Measurements from ENCODE around the gene RAB27B.

RAB27B gene

GRCh38 chr18:54872681-54873080, 44.4 kb downstream of the RAB27B start:
- no peak for DNase-seq

GRCh38 chr18:54873884-54874255, 45.6 kb downstream of the RAB27B start:
- no peak for DNase-seq

DNA sequence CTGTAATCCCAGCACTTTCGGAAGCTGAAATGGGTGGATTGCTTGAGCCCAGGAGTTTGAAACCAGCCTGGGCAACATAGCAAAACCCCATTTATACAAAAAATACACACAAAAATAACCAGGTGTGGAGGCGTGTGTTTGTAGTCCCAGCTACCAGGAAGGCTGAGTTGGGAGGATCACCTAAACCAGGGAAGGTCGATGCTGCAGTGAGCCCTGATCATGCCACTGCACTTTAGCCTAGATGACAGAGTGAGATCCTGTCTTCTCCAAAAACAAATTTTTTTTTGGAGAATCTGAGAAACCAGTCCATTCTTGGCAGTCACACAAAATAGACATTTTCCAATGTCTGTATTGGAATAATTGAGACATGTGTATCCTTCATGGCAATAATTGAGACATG, 46.8 kb downstream of the RAB27B start:
- no peak for DNase-seq

- no peak for DNase-seq
Measured at GRCh38 chr18:54877076-54877475, 48.8 kb downstream of the RAB27B start.

DNA sequence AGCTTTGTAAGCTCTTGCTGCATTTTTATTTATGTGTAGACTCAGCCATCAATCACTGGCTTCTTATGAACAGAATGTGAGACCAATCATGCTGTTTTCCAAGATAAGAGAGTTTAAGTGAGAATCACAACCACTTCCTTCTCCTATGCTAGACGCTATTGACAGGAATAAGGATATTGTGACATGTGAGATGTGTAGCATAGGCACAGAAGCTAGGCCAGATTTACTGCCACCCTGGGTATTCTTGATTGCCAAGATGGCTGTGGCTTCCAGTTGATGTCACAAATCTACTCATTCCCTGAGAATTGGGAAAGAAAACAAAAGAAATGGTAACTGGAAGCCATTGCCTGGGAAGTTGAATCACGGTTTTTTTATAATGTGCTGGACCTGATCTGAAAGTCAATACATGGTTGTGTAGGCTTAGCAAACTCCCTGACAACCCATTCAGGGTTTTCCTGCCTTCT, 49.9 kb downstream of the RAB27B start:
- no peak for DNase-seq

- DNase-seq: no peak
Measured at GRCh38 chr18:54878659-54879358, 50.5 kb downstream of the RAB27B start.

GRCh38 chr18:54879691-54880090, 51.4 kb downstream of the RAB27B start:
- DNase-seq: no peak

GRCh38 chr18:54880395-54881105, 52.3 kb downstream of the RAB27B start:
- no peak for DNase-seq

- no peak for DNase-seq
Measured at GRCh38 chr18:54881229-54881768, 53.0 kb downstream of the RAB27B start.

GRCh38 chr18:54882318-54882717, 54.0 kb downstream of the RAB27B start:
- no peak for DNase-seq

- DNase-seq: no peak
Measured at GRCh38 chr18:54883816-54884604, 55.7 kb downstream of the RAB27B start.

DNA sequence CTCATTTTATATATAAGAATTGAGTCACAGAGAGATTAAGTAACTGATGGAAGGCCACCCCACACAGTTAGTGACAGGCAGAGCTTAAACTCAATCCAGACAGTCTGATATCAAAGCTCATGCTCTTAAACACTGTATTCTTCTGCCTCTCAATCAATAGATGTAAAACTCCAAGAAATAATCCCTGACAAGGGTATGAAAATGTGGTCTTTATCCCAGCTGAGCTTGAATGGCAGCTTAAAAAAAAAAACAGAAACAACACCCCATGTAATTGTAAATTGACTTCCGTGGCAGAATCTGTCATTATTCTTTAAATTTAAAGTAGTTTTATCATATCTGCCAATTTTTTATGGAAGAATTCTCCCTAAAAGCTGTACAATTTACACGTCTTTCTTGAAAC, 60.1 kb downstream of the RAB27B start:
- DNase-seq: no peak

GRCh38 chr18:54888933-54889332, 60.7 kb downstream of the RAB27B start:
- DNase-seq: no peak

DNA sequence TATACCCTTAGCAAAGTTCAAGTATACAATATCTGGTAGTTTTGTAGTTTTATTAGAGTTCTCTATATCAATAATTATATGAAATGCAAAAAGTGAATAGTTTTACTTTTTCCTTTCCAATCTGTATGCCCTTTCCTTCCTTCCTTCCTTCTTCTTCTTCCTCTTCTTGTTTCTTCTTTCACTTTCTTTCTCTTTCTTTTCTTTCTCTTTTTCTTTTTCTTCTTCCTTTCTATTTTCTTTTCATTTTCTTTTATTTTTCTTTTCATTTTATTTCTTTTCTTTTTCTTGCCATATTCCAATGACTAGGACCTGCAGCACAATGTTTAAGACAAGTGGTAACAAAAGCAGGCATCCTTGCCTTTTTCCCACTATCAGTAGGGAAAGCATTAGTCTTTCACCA, 71.2 kb downstream of the RAB27B start:
- DNase-seq: no peak

DNA sequence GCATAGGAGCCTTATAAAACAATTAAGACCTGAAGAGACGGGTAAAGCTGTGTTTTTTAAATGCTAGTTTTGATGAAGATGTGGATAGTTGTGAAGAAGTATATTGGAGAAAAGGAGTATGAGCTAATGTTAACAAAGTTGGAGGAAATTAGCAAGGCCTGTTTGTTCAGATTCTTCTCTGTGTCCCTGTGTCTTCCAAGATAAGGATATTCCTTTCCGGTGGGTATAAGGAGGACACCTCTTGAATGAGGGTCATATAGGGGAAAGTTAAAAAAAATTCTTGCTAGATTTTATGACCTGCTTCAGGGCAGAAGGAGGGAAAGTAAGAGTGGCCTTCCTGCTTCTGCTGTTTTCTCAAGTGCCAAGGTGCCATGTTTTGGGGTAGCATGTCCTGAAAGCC, 72.0 kb downstream of the RAB27B start:
- no peak for DNase-seq

- no peak for DNase-seq
Measured at GRCh38 chr18:54904581-54904980, 76.3 kb downstream of the RAB27B start.

- no peak for DNase-seq
Measured at GRCh38 chr18:54905629-54906028, 77.4 kb downstream of the RAB27B start.

DNA sequence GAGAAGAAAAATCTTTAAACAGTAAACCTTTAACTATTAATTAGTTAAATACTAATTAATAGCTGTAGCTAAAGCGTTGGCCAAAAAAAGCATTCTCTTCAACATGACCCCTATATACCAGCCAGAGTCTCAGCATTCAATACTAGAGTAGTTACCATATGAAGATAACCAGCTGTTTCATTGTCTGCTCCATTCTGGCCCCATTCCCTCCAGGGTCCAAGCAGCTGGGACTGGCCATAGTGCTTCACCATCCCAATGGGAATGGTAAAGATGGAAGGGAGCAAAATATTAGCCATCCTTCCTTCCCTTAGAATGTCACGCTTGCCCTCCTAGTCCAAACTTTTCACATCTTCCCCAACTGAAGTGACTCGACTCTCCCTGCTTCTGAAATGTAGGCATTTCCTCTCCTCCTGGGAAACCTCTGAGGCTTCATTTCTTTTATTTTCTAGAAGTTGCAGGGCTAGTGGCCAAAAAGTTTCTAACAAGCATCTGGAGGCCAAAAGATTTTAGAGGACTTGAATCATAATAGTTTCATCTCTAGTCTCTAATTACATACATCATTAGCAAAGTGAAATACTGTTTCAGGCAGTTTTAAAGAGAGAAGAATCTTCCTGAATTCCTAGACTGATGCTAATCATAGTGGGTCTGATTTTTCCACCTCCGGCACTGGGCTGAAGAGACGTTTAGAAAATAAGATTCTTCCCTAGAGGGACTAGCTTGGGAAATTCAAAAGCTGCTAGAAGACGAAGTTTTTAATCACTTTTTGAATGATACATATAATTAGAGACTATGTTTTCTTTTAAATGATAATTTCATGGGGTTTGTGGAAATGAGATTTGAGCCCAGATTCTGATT, 78.3 kb downstream of the RAB27B start:
- DNase-seq: no peak

GRCh38 chr18:54909538-54909937, 81.3 kb downstream of the RAB27B start:
- no peak for DNase-seq

GRCh38 chr18:54910161-54910919, 82.1 kb downstream of the RAB27B start:
- DNase-seq: no peak

DNA sequence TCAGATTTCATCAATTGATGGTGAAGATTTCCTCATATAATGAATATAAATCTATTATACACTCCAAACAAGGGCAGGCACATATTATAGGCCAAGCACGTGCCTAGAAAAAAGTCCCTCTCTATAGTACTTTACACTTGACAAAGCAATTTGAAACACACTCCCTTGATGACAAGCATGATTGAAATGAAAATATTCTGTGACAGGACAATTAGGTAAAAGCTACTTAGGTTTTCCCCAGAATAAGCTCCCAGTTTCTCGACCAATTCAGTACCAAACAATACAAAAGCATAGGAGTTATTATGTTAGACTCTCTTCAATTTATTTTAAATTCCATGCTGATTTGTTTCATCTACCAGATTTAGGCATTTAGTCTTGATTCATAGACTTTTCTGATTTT, 83.3 kb downstream of the RAB27B start:
- DNase-seq: no peak

- no peak for DNase-seq
Measured at GRCh38 chr18:54914816-54915215, 86.5 kb downstream of the RAB27B start.

Data from CD4-positive, alpha-beta T cell treated with Interleukin-4 for 1 hour (primary cell).